ENCODE data around the gene NPAS2.

- TF ChIP-seq CTCF (conservative IDR thresholded peaks at IDR 0.05 in 1 of 2, IDR thresholded peaks at IDR 0.05 in 1 of 2; ENCODE audit: extremely low read depth in 1 of 2, insufficient read depth in 1 of 2, low read depth in 1 of 2, low read length in 2 of 2) (no peak), EZH2 (IDR thresholded peaks at IDR 0.05; ENCODE audit: borderline replicate concordance, low read length) (no peak)
Observed at GRCh38 chr2:101032084-101032776, 212.3 kb downstream of the NPAS2 start.

All from mammary epithelial cell (primary cell).